ENCODE data around the gene C3orf18. TPM values are rescaled to one million over a fixed set of nuclear protein-coding genes. Genes with fewer than 3 reads are reported as not detected.

The C3orf18 gene
- total RNA-seq, 1 donor from 2014 or later, result 3.9 TPM

GRCh38 chr3:50580683-50581458, 13.3 kb upstream of the C3orf18 start:
- H3K4me3 Mint-ChIP-seq (ENCODE audit: unreplicated experiment), result no peak overlapping the region
- no peak for TF ChIP-seq CTCF (IDR thresholded peaks at IDR 0.05)
- H3K4me1 Mint-ChIP-seq (ENCODE audit: unreplicated experiment), result no peaks in the 10 kb centered on the region
- H3K36me3 Mint-ChIP-seq (ENCODE audit: unreplicated experiment), result peaks cover 3% of the 10 kb centered on the region
- H3K9me3 Mint-ChIP-seq (ENCODE audit: unreplicated experiment), result no peaks in the 10 kb centered on the region
- no peak overlapping the region for H3K27ac Mint-ChIP-seq (ENCODE audit: unreplicated experiment)
- DNase-seq (ENCODE audit: extremely low spot score, unreplicated experiment), result no peak
- H3K27me3 Mint-ChIP-seq (ENCODE audit: unreplicated experiment), result no peaks in the 10 kb centered on the region

GRCh38 chr3:50577348-50577747, 9.8 kb upstream of the C3orf18 start:
- no peak for TF ChIP-seq CTCF (IDR thresholded peaks at IDR 0.05)
- H3K4me3 Mint-ChIP-seq (ENCODE audit: unreplicated experiment), result no peak overlapping the region
- H3K9me3 Mint-ChIP-seq (ENCODE audit: unreplicated experiment), result no peaks in the 10 kb centered on the region
- no peak for DNase-seq (ENCODE audit: extremely low spot score, unreplicated experiment)
- H3K36me3 Mint-ChIP-seq (ENCODE audit: unreplicated experiment), result peaks cover 3% of the 10 kb centered on the region
- no peak overlapping the region for H3K27ac Mint-ChIP-seq (ENCODE audit: unreplicated experiment)
- no peaks in the 10 kb centered on the region for H3K27me3 Mint-ChIP-seq (ENCODE audit: unreplicated experiment)
- no peaks in the 10 kb centered on the region for H3K4me1 Mint-ChIP-seq (ENCODE audit: unreplicated experiment)

- Mint-ChIP-seq H3K9me3 (ENCODE audit: unreplicated experiment) (no peaks in the 10 kb centered on the region), H3K27me3 (ENCODE audit: unreplicated experiment) (no peaks in the 10 kb centered on the region), H3K36me3 (ENCODE audit: unreplicated experiment) (peaks cover 3% of the 10 kb centered on the region), H3K4me3 (ENCODE audit: unreplicated experiment) (no peak overlapping the region), H3K27ac (ENCODE audit: unreplicated experiment) (no peak overlapping the region), H3K4me1 (ENCODE audit: unreplicated experiment) (peaks cover 3% of the 10 kb centered on the region)
- TF ChIP-seq CTCF (IDR thresholded peaks at IDR 0.05), result no peak
- DNase-seq (ENCODE audit: extremely low spot score, unreplicated experiment), result no peak
Observed at GRCh38 chr3:50575372-50575771, 7.8 kb upstream of the C3orf18 start.

GRCh38 chr3:50574444-50574831, 6.9 kb upstream of the C3orf18 start:
- no peaks in the 10 kb centered on the region for H3K36me3 Mint-ChIP-seq (ENCODE audit: unreplicated experiment)
- peaks cover 9% of the 10 kb centered on the region for H3K4me1 Mint-ChIP-seq (ENCODE audit: unreplicated experiment)
- no peak overlapping the region for H3K4me3 Mint-ChIP-seq (ENCODE audit: unreplicated experiment)
- no peak for DNase-seq (ENCODE audit: extremely low spot score, unreplicated experiment)
- TF ChIP-seq CTCF (IDR thresholded peaks at IDR 0.05), result no peak
- no peaks in the 10 kb centered on the region for H3K27me3 Mint-ChIP-seq (ENCODE audit: unreplicated experiment)
- no peaks in the 10 kb centered on the region for H3K9me3 Mint-ChIP-seq (ENCODE audit: unreplicated experiment)
- H3K27ac Mint-ChIP-seq (ENCODE audit: unreplicated experiment), result no peak overlapping the region

GRCh38 chr3:50573566-50574443, 6.3 kb upstream of the C3orf18 start:
- Mint-ChIP-seq H3K27me3 (ENCODE audit: unreplicated experiment) (no peaks in the 10 kb centered on the region), H3K36me3 (ENCODE audit: unreplicated experiment) (no peaks in the 10 kb centered on the region), H3K9me3 (ENCODE audit: unreplicated experiment) (no peaks in the 10 kb centered on the region), H3K4me1 (ENCODE audit: unreplicated experiment) (peaks cover 10% of the 10 kb centered on the region), H3K4me3 (ENCODE audit: unreplicated experiment) (no peak overlapping the region), H3K27ac (ENCODE audit: unreplicated experiment) (no peak overlapping the region)
- no peak for TF ChIP-seq CTCF (IDR thresholded peaks at IDR 0.05)
- DNase-seq (ENCODE audit: extremely low spot score, unreplicated experiment), result no peak

All from osteocyte (in vitro differentiated cells).